Measurements from ENCODE around the gene PRKN. TPM values are rescaled to one million over a fixed set of nuclear protein-coding genes. Genes with fewer than 3 reads are reported as not detected.

The PRKN gene
- total and polyA plus RNA-seq, 10 donors: 0.23 to 14.1 (median 7.0) TPM

DNA sequence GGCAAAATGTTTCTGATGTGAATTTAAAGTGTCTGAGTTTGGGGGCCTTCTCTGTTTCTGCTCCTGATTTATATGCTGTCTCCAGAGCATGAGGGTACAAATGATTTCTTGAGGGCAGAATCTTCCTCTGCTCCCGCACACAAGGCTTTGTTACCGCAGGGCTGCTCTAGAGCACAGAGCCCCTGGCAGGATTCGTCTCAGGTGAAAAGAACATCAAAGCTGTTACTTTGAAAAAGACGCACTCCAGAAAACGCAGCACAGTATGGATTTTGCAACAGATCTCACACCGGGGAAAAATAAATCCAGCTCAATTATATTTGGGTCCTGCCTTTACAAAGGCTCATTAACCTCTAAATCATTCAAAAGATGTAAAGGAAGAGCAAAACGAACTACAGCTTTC lies 577.3 kb downstream of the PRKN start:
- Histone ChIP-seq H3K4me3 (no peak overlapping the region), H3K27me3 (replicated peaks in 1 of 7) (no peaks in the 10 kb centered on the region), H3K4me1 (no peaks in the 10 kb centered on the region), H3K9me3 (peaks cover 0 to 10% (median 3%) of the 10 kb centered on the region in 8 donors), H3K27ac (no peak overlapping the region), H3K36me3 (no peaks in the 10 kb centered on the region)
- intact Hi-C loops (cut with DNase I; ENCODE audit: low total_unique reads): no loop called here
- TF ChIP-seq POLR2A (IDR thresholded peaks at IDR 0.05): no peak
- TF ChIP-seq POLR2AphosphoS5 (IDR thresholded peaks at IDR 0.05): no peak
- no peak for TF ChIP-seq CTCF (IDR thresholded peaks at IDR 0.05 in 8 of 11, conservative IDR thresholded peaks at IDR 0.05 in 3 of 11)
- 85 to 92% (median 87%) methylated on average over 7 of the region's 7 CpGs for WGBS, 5 donors
- DNase-seq: no peak

DNA sequence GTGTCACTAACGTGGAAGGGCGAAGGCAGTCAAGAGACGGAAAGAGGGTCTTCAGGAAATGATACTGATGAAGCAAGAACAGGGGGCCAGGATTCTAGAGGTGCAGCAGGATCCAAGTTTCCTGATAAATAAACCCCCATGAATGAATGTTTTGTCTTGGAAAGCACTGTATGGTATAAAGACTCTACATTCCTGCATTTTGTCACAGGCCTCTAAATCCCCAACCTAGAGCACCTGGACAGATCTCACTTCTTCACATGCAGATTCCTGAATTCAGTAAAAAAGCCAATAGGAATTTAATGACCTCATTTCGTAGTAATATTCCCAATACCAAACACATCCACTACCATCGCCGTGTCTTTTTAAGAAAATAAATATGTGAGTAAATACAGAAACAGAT lies 577.8 kb downstream of the PRKN start:
- no peak for DNase-seq
- TF ChIP-seq POLR2AphosphoS5 (IDR thresholded peaks at IDR 0.05) (no peak), POLR2A (IDR thresholded peaks at IDR 0.05) (no peak), CTCF (IDR thresholded peaks at IDR 0.05 in 8 of 11, conservative IDR thresholded peaks at IDR 0.05 in 3 of 11) (no peak)
- H3K4me1 ChIP-seq: no peaks in the 10 kb centered on the region
- peaks cover 0 to 10% (median 3%) of the 10 kb centered on the region in 8 donors for H3K9me3 ChIP-seq
- no peak overlapping the region for H3K4me3 ChIP-seq
- 92 to 96% (median 93%) methylated on average over 6 of the region's 6 CpGs for WGBS, 5 donors
- no peaks in the 10 kb centered on the region for H3K36me3 ChIP-seq
- H3K27ac ChIP-seq: no peak overlapping the region
- intact Hi-C loops (cut with DNase I; ENCODE audit: low total_unique reads): no loop called here
- H3K27me3 ChIP-seq (replicated peaks in 1 of 7): no peaks in the 10 kb centered on the region

- 87 to 96% (median 91%) methylated on average over 3 of the region's 3 CpGs for WGBS, 5 donors
- Histone ChIP-seq H3K27ac (no peak overlapping the region), H3K9me3 (no peaks in the 10 kb centered on the region), H3K4me3 (no peak overlapping the region), H3K4me1 (no peaks in the 10 kb centered on the region), H3K36me3 (no peaks in the 10 kb centered on the region), H3K27me3 (replicated peaks in 1 of 7) (no peaks in the 10 kb centered on the region)
- DNase-seq: no peak
- intact Hi-C loops (cut with DNase I; ENCODE audit: low total_unique reads): no loop called here
- no peak for TF ChIP-seq POLR2AphosphoS5 (IDR thresholded peaks at IDR 0.05)
Measured at GRCh38 chr6:162147805-162148204, 579.8 kb downstream of the PRKN start.

DNA sequence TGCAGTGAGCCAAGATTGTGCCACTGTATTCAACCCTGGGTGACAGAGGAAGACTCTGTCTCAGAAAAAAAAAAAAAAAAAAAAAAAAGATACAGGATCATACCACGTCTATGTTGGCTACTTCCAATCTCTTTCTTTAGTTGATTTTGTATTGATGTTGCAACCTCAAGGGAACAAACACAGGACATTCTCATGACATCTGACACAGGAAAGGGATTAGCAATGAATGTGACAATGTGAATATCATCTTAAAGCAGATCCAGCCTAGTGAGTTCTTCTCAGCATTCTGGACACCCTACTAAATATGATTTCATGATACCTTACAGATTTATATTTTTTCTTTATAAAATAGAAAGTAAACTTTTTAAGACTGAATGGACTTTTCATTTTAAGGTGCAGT lies 580.3 kb downstream of the PRKN start:
- DNase-seq: no peak
- H3K4me3 ChIP-seq: no peak overlapping the region
- H3K36me3 ChIP-seq: no peaks in the 10 kb centered on the region
- 66 to 84% (median 78%) methylated on average over 1 of the region's 1 CpG for WGBS, 5 donors
- no peak overlapping the region for H3K27ac ChIP-seq
- H3K27me3 ChIP-seq (replicated peaks in 1 of 7): no peaks in the 10 kb centered on the region
- H3K9me3 ChIP-seq: peaks cover 0 to 3% (median 0%) of the 10 kb centered on the region in 8 donors
- no peaks in the 10 kb centered on the region for H3K4me1 ChIP-seq
- TF ChIP-seq CTCF (IDR thresholded peaks at IDR 0.05 in 8 of 11, conservative IDR thresholded peaks at IDR 0.05 in 3 of 11) (no peak), POLR2A (IDR thresholded peaks at IDR 0.05) (no peak), POLR2AphosphoS5 (IDR thresholded peaks at IDR 0.05) (no peak)
- intact Hi-C loops (cut with DNase I; ENCODE audit: low total_unique reads): no loop called here
